ENCODE results near the gene SRCAP.
"Not testable (repeated sequence)": the region's sequence is repeated elsewhere in the genome, so short reads cannot be mapped to it uniquely, and the experiment has no call there.

SRCAP gene

DNA sequence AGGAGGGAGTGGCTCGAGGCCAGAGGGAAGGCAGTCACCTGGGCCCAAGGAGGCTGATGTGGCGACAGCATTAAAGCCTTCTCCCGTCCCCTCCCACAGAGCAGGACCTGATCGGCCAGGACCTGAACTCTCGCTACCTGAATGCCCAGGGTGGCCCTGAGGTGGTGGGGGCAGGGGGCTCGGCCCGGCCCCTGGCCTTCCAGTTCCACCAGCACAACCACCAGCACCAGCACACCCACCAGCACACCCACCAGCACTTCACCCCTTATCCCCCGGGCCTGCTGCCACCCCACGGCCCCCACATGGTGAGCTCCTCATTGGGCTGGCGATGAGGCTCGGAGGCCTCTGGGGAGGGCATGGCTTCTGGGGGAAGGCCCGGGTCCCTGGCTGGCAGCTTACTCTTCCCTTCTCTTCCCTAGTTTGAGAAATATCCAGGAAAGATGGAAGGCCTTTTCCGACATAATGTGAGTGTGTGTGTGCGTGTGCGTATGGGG lies 34.3 kb upstream of the SRCAP start:
- DNase-seq: no peak

DNA sequence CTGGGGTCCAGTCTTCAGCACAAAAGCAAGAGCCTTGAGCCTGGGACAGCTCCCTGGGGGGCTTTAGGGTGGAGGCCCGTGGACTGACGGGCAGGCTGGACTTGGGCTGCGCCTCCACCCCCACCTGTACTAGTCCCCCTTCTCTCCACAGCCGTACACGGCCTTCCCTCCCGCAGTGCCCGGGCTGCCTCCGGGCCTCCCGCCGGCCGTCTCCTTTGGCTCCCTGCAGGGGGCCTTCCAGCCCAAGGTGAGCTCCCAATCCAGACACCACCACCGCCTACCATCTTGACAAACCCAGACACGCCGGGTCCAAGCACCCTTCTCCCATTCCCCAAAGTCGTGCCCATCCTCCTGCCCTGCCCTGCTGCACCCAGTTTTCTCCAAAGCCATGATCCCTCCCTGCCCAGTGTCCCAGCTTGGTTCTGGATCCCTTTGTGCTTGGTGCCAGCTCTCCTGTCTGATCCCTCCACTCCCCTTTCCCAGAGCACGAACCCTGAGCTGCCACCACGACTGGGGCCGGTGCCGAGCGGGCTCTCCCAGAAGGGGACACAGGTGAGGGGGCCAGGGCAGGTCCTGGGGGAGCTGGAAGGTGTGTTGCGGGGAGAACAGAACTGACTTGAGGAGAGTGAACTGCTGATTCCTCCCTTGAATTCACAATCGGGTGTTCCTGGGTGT lies 33.7 kb upstream of the SRCAP start:
- no peak for DNase-seq

DNA sequence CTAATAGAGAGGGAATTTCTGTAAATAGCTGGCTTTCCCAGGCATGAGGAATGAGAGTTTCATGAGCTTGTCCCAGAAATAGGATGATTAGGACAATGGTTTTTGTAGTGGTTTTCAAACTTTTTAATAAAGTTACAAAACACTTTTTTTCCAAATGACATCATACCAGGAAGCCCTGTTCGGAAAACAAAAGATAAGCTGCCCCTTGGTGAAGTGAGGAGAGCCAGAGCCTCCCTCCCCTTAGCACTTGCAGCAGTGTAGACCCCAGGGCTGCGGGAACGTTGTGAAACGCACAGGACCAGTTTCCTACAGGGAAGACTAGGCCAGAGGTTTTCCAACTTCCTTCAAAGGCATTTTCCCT lies 33.2 kb upstream of the SRCAP start:
- no peak for DNase-seq

DNA sequence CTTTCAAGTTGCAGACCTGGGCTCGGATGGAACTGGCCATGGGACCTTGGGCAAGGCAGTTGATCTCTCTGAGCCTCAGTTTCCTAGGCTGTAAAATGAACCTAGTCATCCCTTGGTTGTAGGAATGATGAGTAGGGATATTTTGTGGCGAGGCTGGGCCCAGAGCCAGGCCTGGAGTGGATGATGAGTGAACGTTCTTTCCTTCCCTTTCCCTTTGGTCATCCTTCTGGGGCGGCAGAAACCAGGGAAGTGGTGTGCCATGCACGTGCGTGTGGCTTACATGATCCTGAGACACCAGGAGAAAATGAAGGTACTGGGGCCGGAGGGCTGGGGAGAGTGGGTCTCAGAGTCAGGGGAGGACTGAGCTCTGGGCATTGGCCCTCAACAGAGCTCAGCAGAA lies 32.3 kb upstream of the SRCAP start:
- DNase-seq: no peak

DNA sequence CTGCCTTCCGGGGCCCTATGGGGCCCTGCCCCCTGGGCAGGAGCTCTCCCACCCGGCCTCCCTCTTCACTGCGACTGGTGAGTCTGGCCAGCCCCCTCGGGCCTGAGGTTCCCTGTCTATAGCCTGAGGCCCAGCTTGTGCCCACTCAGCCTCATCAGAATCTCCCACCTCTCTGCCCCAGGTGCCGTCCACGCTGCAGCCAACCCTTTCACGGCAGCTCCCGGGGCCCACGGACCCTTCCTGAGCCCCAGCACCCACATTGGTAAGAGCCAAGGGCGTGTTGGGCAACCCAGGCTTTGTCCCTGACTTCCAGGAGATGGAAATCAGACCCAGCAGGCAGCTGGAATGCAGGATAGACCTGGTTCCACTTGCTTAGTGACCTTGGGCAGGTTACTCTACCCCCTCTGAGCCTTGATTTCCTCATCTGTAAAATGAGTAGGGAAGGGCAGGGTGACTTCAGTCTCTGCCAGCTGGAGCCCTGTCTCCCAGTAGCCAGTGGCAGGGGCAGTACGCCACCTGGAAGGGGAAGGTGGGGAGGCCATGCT lies 31.5 kb upstream of the SRCAP start:
- DNase-seq: no peak

DNA sequence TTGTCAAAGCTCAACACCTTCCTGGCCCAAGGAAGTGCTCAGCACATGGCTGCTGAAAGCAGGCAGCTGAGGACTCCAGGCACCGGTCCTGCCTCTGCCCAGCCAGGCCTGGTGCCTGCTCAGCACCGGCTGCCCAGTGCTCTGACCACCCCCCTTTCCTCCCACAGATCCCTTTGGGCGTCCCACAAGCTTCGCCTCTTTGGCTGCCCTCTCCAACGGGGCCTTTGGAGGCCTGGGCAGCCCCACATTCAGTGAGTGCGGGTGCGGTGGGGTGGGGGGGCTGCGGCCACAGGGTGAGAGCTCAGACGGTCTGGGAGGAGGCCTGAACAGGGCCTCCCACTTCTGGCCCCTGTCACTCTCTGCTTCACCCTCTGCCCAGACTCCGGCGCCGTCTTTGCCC lies 30.6 kb upstream of the SRCAP start:
- DNase-seq: no peak

DNA sequence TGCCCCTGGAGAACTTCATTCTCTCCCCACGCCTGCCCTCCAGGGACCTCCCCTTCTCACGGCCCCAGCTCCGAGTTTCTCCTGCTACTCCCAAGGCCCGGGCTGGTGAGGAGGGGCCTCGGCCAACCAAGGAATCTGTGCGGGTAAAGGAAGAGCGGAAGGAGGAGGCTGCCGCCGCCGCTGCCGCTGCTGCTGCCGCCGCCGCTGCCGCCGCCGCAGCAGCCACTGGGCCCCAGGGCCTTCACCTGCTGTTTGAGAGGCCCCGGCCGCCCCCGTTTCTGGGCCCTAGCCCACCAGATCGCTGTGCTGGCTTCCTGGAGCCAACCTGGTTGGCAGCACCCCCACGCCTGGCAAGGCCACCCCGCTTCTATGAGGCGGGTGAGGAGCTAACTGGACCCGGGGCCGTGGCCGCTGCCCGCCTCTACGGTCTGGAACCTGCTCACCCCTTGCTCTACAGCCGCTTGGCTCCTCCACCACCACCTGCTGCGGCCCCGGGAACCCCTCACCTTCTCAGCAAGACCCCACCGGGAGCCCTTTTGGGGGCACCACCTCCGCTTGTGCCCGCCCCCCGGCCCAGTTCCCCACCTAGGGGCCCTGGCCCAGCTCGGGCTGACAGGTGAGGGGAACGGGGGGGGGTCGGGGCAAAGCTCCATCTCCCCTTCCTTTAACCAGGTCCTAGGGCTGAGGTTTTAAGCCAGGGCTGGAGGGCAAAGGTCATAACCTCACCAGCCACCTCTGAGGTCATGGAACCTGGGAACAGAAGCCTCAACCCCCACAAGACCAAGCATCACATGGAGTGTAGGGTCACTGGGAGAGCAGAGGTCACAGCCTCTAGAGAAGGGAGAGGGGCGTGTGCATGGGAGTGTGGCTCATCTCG lies 29.7 kb upstream of the SRCAP start:
- DNase-seq: no peak

DNA sequence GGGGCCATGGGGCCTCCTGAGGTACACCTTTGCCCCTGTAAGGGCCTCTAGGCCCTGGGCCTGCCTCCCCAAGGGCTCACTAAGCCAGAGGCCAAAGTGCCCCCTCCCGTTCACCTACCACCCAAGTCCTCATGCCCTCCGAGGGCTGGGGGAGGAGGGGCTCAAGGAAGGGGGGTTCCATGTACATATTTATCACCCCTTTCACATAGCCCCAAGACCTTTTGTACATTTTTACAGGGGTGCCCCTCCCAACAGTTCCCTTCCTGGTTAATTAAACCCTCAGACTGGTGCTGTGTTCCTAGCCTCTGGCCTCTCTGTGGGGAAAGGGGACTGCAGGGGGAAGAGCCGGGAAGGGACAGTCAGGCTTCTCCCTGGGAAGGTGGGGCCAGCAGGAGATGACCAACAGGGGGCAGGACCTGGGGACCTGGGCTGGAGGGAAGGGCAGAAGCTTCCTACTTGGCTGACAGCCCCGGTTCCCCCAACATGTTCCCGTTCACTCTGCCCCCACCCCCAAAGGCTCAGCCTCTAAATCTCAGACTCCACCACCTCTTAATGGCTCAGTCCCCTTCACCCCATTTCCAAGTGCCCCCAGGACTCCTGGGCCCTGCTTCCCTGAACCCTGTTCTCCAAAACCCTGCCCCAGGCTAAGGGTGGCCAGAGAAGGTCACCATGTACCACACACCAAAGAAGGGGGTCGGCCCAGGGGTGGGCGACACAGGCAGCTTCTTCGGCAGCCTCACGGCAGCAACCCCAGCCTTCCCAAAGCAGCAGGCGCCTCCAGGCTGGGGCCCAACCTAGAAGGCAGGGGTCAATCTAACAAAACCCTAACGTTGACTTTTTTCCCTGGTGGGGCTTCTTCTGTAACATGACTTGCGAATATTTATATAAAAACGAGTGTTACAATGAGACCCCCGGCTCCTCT lies 28.8 kb upstream of the SRCAP start:
- no peak for DNase-seq

DNA sequence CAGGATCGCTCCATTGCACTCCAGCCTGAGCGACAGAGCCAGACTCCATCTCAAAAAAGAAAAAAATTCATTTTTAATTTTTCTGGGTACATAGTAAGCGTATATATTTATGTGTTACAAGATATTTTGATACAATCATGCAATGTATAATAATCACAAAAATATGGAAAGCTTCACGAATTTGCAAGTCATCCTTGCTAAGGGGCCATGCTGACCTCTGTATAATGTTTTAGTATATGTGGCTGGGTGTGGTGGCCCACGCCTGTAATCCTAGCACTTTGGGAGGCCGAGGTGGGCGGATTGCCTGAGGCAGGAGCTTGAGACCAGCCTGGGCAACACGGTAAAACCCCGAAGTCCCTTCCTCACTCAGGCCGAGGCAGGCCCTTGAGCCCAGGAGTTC lies 23.8 kb upstream of the SRCAP start:
- DNase-seq: no peak

DNA sequence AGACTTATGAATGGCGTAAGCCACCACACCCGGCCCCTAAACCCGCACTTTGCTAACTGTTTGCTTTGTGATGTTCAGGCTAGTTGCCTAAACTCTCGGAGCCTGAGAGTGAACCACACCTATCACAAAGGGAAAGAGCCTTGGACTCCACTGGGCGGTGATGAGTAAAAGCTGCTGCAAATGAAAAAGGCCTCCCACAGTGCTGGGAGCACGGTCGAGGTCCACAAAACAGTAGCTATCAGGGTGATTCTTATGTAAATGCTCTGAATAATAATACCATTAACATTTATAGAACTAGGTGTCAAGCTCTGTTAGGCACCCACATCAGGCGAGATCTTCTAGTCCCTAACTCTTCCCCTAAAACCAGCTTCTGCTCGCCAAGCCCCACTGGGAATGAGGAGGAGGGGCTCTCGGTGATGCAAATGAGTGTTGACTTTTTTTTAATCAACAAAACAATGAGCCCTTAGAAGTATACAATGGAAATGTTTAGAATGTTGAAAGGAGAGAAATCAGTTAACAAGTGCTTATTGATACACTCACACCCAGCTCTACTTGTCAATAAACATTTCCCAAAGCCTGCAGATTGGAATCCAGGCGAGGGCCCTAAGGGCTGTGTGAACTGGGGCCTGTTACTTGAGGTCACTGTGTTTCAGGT lies 20.9 kb upstream of the SRCAP start:
- no peak for DNase-seq

DNA sequence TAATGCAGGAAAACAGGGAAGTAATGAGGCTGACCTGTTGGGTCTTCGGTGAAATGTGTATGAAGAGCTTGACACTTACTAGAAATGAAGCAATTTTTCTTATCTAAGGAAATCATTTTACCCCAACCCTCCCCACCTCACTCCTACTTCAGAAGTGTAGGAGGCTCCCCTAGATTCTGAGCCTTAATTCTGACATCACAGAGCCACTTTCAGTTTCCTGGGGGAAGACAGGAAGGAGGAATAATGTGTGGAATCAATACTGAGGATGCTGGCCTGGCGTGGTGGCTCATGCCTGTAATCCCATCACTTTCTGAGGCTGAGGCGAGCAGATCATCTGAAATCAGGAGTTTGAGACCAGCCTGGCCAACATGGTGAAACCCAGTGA lies 20.4 kb upstream of the SRCAP start:
- no peak for DNase-seq

DNA sequence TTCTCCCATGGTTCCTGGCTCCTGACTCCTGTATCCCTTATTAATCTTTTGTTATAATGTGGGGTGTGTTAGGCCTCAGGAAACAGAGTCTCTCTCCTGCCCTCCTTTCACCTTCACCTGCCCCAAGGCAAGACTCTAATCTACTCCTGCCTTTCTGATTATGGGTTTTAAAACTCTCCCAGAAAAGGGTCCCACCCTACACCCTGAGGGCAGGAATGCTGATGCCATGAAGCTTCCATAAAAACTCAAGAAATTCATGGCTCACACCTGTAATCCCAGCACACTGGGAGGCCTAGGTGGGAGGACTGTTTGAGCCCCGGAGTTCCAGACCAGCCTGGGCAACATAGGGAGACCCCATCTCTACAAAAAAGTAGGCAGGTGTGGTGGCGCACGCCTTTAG lies 18.6 kb upstream of the SRCAP start:
- no peak for DNase-seq

DNA sequence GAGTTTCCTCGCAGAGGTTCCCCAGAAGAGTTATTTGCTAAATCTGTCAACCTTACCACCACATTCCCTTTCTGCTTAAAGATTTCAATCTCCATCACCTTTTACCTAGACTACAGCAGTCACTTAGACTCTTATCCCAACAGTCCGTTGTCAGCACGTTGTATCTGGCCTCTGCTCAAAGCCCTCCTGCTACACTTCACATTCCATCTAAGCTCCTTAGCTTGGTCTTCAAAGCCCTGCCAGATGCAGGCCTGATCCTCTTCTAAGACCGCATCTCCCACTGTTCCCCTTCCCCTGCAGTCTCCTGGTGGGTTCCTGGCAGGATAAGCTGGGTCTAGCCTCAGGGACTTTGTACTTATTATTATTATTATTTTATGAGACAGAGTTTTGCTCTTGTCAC lies 10.3 kb upstream of the SRCAP start:
- no peak for DNase-seq

DNA sequence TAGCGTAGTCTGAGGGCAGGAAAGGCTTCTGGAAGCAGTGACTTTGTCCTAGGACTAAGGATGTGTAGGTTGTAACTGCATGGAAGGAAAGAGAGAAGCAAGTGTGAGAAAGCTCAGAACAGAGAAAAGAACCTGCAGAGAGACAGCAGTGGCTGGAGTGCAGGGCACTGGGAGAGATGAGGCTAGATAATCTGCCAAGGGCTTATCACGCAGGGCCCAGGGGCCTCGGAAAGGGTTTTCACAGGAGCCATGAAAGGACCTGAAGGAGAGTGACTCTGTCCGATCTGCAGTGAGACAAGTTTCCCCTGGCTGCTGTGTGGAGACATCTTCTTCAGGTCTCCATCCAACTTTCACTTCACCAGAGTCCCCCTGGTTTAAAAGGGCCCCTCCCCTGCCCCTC lies 7.1 kb upstream of the SRCAP start:
- DNase-seq: no peak

DNA sequence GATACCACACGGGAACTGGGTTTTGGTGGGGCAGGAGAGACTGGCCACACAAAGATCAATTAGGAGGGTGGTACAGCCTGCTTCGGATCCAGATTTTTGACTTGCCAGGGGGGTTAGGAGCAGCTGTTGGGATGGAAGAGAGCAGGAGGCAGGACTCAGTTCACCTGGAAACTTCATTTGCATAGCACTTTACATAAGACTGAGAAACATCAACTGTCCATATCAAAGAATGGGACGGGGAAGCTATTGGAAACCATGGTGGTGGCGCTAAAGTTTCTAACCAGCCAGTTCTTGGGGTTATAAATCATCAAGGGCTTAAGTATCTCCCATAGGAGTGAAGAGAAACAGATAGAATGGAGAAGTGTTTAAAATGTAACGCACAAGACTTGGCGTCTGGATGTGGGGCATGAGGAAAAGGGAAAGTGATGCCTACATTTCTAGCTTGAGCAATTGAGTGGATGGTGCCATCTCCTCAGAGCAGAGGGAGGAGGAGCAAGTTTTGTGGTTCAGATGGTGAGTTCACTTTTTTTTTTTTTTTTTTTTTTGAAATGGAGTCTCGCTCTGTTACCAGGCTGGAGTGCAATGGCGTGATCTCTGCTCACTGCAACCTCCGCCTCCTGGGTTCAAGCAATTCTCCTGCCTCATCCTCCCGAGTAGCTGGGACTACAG lies 6.4 kb upstream of the SRCAP start:
- DNase-seq: no peak

DNA sequence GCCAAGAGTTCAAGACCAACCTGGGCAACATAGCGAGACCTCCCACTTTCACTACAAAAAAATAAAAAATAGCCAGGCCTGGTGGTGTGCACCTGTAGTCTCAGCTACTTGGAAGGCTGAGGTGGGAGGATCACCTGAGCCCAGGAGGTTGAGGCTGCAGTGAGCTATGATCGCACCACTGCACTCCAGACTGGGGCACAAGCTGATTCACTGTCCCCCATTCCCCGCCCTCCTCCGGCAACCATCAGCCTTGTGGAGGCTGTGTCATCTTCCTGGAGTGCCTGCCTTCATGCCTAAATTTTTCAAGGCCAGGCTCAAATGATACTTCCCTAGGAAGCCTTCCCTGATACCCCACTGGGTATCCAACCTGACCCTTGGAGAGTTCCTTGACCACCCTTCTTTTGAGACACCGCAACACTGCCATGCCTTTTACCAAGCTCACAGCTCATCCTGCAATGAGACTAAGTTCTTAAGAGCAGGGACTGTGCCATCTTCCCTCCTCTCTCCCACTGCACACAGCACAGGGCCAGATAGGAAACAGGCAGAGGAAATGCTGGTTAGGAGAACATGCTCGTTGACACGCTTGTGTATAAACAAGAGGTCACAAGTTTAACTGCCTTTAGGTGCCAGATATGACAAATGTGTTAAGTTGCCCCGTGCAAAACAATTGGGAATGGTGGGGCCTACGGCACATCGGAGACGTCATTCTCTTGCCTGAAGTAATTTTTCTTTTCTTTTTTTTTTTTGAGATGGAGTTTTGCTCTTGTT lies 3.9 kb upstream of the SRCAP start:
- DNase-seq: no peak

DNA sequence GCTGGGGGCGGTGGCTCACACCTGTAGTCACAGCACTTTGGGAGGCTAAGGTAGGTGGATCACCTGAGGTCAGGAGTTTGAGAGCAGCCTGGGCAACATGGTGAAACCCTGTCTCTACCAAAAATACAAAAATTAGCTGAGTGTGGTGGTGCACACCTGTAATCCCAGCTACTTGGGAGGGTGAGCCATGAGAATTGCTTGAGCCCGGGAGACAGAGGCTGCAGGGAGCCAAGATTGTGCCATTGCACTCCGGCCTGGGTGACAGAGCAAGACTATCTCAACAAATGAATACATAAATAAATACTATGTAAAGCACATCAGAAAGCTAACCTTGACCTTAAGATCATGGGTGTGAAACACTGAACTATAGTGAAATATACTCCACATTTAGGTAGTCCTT lies 2.3 kb upstream of the SRCAP start:
- not testable (repeated sequence) for DNase-seq

DNA sequence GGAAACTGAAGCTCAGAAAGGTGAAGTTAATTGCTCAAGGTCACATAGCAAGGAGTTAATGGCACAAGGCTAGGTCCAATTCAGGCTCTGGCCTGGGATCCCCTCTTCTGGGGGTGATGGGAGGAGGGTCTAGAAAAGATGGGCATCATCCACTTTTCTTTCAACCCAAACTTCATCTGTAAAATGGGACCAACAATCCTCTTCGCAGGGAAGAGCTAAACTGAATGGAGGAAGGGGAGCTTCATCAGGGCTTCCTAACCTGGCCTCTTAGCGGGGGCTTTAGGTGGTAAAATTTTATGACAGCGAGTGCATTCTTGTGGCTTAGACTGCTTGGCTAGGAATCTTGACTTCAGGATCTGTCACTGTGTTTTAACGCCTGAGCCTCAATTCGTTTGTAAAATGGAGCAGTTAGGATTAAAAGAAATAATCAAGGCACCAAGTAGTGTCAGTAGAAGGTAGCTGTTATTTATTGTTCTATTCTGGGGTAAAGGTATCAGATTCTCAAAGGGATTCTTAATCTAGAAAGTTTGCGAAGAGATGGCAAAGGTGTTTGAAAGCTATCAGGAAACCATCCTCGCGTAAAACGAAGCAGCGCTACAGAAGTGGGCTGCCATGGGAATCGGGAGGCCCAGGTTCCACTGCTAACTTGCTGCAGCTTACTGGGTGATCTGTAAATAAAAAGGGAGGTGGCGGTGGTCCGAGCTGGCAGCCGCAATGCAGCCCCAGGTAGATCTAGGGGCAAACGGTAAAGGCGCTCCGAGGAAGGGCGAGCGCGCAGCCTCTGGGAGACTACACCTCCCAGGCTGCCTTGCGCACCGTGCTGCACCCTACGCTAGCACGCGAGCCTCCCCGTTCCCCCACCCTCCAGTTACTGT lies 1.5 kb upstream of the SRCAP start:
- no peak for DNase-seq

DNA sequence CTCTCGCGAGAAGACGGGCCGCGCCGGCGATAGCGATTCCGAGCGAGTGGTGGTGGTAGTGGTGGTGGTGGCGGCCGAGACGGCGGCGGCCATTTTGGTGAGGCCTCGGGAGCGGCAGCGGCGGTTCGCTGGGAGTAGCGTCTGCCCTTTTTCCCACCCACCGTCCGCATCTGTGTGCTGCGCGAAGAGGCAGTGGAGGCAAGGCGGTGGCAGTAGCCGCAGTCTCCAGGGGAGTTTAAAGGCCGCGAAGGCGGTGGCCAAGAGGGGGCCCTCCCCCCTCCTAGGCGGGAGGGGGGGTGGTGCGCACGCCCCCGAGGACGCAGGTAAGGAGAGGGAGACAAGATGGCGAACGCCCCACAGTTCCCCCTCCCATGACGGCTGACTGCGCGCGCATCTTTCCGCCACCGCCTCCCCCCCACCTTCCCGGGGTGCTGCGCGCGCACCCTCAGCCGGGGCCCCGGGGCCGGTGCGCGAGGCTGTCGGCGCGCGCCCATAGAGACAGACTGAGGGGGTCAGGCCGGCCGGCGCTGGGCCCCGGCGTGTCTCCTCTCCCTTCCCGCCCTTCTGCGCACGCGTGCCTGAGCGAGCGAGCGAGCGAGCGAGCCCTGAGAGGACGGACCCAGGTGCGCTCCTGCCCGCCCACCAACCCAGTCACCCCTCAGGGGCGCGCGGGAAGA lies 694 bp upstream of the SRCAP start:
- DNase-seq: peak; percentile 96 to 97

All from NCI-H1930 (cell line).